T-cell (primary cell): ENCODE measurements around the gene SPEG. TPM values are rescaled to one million over a fixed set of nuclear protein-coding genes. Genes with fewer than 3 reads are reported as not detected.
A peak's percentile ranks its signal among the peaks of the same experiment; 100 is the strongest.

Experiments used
- ATAC-seq, 4 experiments: fragments of 200-7000 bp in 3 of 4; fragments of 150-1000 bp in 1 of 4; cut with Tn5 transposase; replicated peaks in 1 of 4; 1 replicate in 3 of 4; 2 replicates in 1 of 4; pipeline ENCODE4 v1.10.0; 2021; ENCODE audit warnings: moderate library complexity in 3 of 4, mild to moderate bottlenecking in 2 of 4, moderate number of reproducible peaks in 1 of 4
- CTCF ChIA-PET, 2 donors: fragments of 300-600 bp; sonication (Branson Sonifier 250); formaldehyde crosslinking; loops; one replicate each; lab custom pipeline; 2022; ENCODE audit warnings: antibody characterized with exemption in 2 of 2; lab: Charles Lee
- POLR2A ChIA-PET, 2 donors: fragments of 300-600 bp; sonication (Branson Sonifier 250); formaldehyde crosslinking; loops; one replicate each; lab custom pipeline; 2022; ENCODE audit warnings: antibody characterized with exemption in 2 of 2; lab: Charles Lee
- DNase-seq, 35 experiments: peaks; one replicate each; pipeline versions ENCODE4 v3.0.0 to v3.0.0-alpha.2; 2013 to 2023
- H3K27ac ChIP-seq: one replicate; pipeline ENCODE4 v1.5.1; 2013; ENCODE audit warnings: low read length
- H3K27me3 ChIP-seq, 2 experiments: replicated peaks in 1 of 2; 1 replicate in 1 of 2; 2 replicates in 1 of 2; pipeline versions ENCODE4 v1.6.1 to v1.7.0; 2013; ENCODE audit warnings: low read length in 1 of 2, mixed read lengths in 1 of 2; ENCODE audit not compliant: control insufficient read depth in 2 of 2, insufficient read depth in 2 of 2; ENCODE audit errors: extremely low read depth in 1 of 2
- H3K36me3 ChIP-seq, 2 donors: 1 replicate in 1 of 2; 2 replicates in 1 of 2; pipeline versions ENCODE4 v1.6.1 to v1.7.0; 2013; ENCODE audit warnings: low read length in 1 of 2; ENCODE audit not compliant: control insufficient read depth in 2 of 2, insufficient read depth in 1 of 2; ENCODE audit errors: extremely low read depth in 1 of 2
- H3K4me1 ChIP-seq, 2 experiments: 1 replicate in 1 of 2; 2 replicates in 1 of 2; pipeline versions ENCODE4 v1.6.1 to v1.7.0; 2013; ENCODE audit warnings: low read length in 2 of 2, mixed read lengths in 1 of 2; ENCODE audit not compliant: insufficient read depth in 2 of 2, control insufficient read depth in 1 of 2; ENCODE audit errors: extremely low read depth in 1 of 2
- H3K4me3 ChIP-seq, 2 donors: 1 replicate in 1 of 2; 2 replicates in 1 of 2; pipeline versions ENCODE4 v1.5.1 to v1.7.0; 2013; ENCODE audit warnings: mild to moderate bottlenecking in 2 of 2, low read length in 1 of 2, moderate library complexity in 1 of 2; ENCODE audit not compliant: control insufficient read depth in 1 of 2; ENCODE audit errors: extremely low read depth in 1 of 2
- H3K9me3 ChIP-seq: 2 replicates; pipeline ENCODE4 v1.7.0; 2013
- H3K27ac Mint-ChIP-seq, 2 donors: one replicate each; pipeline ENCODE4 v1.8.0; 2020 to 2021; ENCODE audit warnings: mild to moderate bottlenecking in 2 of 2, mixed read lengths in 2 of 2
- H3K27me3 Mint-ChIP-seq, 2 donors: one replicate each; pipeline ENCODE4 v1.8.0; 2021 to 2022; ENCODE audit warnings: mixed read lengths in 2 of 2
- H3K36me3 Mint-ChIP-seq: one replicate; pipeline ENCODE4 v1.8.0; 2021; ENCODE audit warnings: mixed read lengths
- H3K4me1 Mint-ChIP-seq, 3 donors: one replicate each; pipeline ENCODE4 v1.8.0; 2020 to 2022; ENCODE audit warnings: mixed read lengths in 3 of 3, mild to moderate bottlenecking in 1 of 3
- H3K4me3 Mint-ChIP-seq, 3 donors: one replicate each; pipeline ENCODE4 v1.8.0; 2020 to 2022; ENCODE audit warnings: mild to moderate bottlenecking in 3 of 3, mixed read lengths in 3 of 3, moderate library complexity in 3 of 3
- H3K9me3 Mint-ChIP-seq, 3 donors: one replicate each; pipeline ENCODE4 v1.8.0; 2020 to 2022; ENCODE audit warnings: mixed read lengths in 3 of 3
- WGBS: methylation state at CpG from one replicate; pipeline ENCODE4 v1.1.5; 2013; ENCODE audit warnings: missing lambda C conversion rate; ENCODE audit not compliant: insufficient coverage; 5-methylcytosine and 5-hydroxymethylcytosine counted together
- total RNA-seq, 35 experiments: library from RNA in 6 of 35; stranded (reverse) in 6 of 35; fragments of 120-200 nt in 1 of 35; gene quantifications; one replicate each; pipeline versions ENCODE4 v1.2.1 to v1.2.4 and lab custom pipeline; 2013 to 2026

Gene SPEG
- total RNA-seq, 5 donors from 2014 or later (not counting 1 experiment from before 2014, with no cell fraction given): 13.8 to 23.9 (median 18.9) TPM

DNA sequence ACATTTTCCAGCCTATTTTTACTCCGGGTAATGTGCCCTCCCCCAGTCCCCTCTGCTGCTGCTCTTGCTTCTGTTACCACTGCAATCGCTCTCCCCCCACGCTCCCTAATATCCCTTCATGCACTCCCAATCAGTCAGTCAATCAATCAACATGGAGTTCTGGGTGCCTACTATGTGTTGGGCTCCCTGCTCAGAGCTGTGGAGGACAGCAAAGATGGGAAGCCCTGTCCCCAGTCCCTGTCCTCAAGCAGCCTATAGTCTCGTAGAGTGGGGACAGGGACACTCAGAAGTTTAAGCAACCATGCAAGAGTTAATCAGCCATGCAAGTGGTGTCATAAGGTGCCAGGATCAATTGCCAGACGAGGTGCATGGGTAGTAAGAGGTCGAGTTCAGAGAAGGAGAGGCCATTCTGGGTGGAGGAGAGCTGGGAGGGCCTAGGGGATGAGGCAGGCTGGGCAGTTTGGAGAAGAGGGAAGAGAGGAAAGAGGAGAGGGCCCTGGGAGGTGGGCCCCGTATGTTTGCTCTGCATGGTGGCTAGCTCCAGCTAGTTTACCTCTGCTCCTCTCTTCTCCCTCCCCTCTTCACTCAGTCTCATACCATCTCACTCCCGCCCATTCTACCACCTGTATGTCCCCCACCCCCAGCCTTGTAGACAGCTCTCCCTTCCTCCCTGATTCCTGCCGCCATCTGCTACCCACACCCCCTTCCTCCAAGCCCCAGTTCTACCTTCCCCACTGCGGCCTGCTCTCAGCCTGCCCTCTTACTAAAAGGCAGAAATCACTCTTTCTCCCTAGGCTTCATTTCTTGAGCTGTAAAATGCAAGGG is 83.5 kb downstream of the SPEG start:
- H3K4me3 Mint-ChIP-seq: no peak overlapping the region
- WGBS: 66% methylated on average over 8 of the region's 10 CpGs
- CTCF ChIA-PET: interaction anchor here (0.5 to 1.5 kb wide), 5 partner anchors 10 to 88 kb away, joined by 3 to 6 read pairs (median 3); no protein-coding TSS in a partner anchor

DNA sequence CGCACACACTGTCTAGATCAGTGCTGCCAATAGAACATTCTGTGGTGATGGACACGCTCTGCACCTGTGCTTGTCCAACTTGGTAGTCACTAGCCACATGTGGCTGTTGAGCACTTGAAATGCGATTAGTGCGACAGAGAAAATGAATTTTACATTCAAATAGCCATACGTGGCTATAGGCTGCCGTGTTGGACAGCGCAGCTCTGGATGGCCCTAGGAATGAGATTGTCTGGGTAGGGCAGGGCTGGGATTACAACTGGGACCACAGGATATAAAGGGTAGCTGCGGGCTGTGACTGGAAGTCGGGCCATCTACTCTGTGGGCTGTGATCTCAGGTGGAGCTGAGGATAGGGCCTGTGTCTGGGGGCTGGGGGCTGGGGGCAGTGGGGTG is 84.9 kb downstream of the SPEG start:
- ChIA-PET CTCF (interaction anchor here (1.1 to 1.5 kb wide), 2 partner anchors 21 to 89 kb away, joined by 3 to 4 read pairs; no protein-coding TSS in a partner anchor), POLR2A (no interaction called here)
- peaks cover 0 to 23% of the 10 kb centered on the region in 2 experiments for H3K4me1 ChIP-seq
- no peaks in the 10 kb centered on the region for H3K9me3 ChIP-seq
- no peak overlapping the region for H3K27ac ChIP-seq
- no peaks in the 10 kb centered on the region for H3K36me3 ChIP-seq
- no peak overlapping the region for H3K4me3 ChIP-seq
- Mint-ChIP-seq H3K27me3 (peaks cover 76 to 81% of the 10 kb centered on the region in 2 donors), H3K27ac (no peak overlapping the region), H3K36me3 (no peaks in the 10 kb centered on the region), H3K9me3 (no peaks in the 10 kb centered on the region), H3K4me1 (peaks cover 14 to 21% (median 19%) of the 10 kb centered on the region in 3 donors), H3K4me3 (no peak overlapping the region)
- DNase-seq: no peak
- ATAC-seq: no peak
- peaks cover 3 to 92% of the 10 kb centered on the region in 2 experiments for H3K27me3 ChIP-seq
- WGBS: 98% methylated on average over 7 of the region's 9 CpGs

More for the DNA sequence above, 83.5 kb downstream of the SPEG start:
- Histone ChIP-seq H3K27me3 (peaks cover 0 to 93% of the 10 kb centered on the region in 2 experiments), H3K36me3 (no peaks in the 10 kb centered on the region), H3K9me3 (no peaks in the 10 kb centered on the region), H3K4me1 (peaks cover 0 to 28% of the 10 kb centered on the region in 2 experiments), H3K27ac (no peak overlapping the region), H3K4me3 (no peak overlapping the region)
- DNase-seq (no peak), ATAC-seq (no peak)
- no peaks in the 10 kb centered on the region for H3K36me3 Mint-ChIP-seq
- H3K9me3 Mint-ChIP-seq: no peaks in the 10 kb centered on the region
- peaks cover 22 to 25% (median 25%) of the 10 kb centered on the region in 3 donors for H3K4me1 Mint-ChIP-seq
- POLR2A ChIA-PET: no interaction called here
- no peak overlapping the region for H3K27ac Mint-ChIP-seq
- H3K27me3 Mint-ChIP-seq: peaks cover 75 to 79% of the 10 kb centered on the region in 2 donors

DNA sequence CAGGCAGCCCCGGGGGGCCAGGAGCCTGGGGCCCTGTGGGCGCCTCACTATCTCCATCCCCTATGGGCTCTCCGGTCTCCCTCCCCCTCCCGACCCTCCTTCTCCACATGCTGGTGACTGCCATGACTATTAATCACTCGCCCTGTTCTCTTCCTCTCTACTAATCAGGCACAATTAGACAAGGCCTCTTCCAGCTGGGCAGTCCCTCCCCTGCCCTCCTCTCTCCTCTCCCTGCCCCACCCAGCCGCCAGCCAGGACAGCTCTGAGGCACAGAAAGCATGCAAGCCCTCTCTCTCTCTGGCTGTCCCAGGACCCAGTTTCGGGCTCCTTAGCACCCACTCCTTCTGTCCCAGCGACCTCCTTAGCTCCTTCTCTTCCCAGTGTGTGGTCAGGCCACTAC is 85.4 kb downstream of the SPEG start:
- no peak for ATAC-seq
- WGBS: 61% methylated on average over 6 of the region's 8 CpGs
- Mint-ChIP-seq H3K4me3 (no peak overlapping the region), H3K36me3 (no peaks in the 10 kb centered on the region), H3K9me3 (no peaks in the 10 kb centered on the region), H3K4me1 (peaks cover 14 to 19% (median 19%) of the 10 kb centered on the region in 3 donors), H3K27ac (no peak overlapping the region), H3K27me3 (peaks cover 79 to 84% of the 10 kb centered on the region in 2 donors)
- DNase-seq: no peak
- H3K4me3 ChIP-seq: no peak overlapping the region
- H3K27me3 ChIP-seq: peaks cover 7 to 91% of the 10 kb centered on the region in 2 experiments
- POLR2A ChIA-PET: no interaction called here
- no peaks in the 10 kb centered on the region for H3K9me3 ChIP-seq
- H3K36me3 ChIP-seq: no peaks in the 10 kb centered on the region
- CTCF ChIA-PET: interaction anchor here (0.6 to 1.4 kb wide), 8 partner anchors 10 to 118 kb away, joined by 3 to 7 read pairs (median 4); partner anchors contain the start of gene GMPPA (in 1 of the 2)
- no peak overlapping the region for H3K27ac ChIP-seq
- H3K4me1 ChIP-seq: peaks cover 0 to 23% of the 10 kb centered on the region in 2 experiments

DNA sequence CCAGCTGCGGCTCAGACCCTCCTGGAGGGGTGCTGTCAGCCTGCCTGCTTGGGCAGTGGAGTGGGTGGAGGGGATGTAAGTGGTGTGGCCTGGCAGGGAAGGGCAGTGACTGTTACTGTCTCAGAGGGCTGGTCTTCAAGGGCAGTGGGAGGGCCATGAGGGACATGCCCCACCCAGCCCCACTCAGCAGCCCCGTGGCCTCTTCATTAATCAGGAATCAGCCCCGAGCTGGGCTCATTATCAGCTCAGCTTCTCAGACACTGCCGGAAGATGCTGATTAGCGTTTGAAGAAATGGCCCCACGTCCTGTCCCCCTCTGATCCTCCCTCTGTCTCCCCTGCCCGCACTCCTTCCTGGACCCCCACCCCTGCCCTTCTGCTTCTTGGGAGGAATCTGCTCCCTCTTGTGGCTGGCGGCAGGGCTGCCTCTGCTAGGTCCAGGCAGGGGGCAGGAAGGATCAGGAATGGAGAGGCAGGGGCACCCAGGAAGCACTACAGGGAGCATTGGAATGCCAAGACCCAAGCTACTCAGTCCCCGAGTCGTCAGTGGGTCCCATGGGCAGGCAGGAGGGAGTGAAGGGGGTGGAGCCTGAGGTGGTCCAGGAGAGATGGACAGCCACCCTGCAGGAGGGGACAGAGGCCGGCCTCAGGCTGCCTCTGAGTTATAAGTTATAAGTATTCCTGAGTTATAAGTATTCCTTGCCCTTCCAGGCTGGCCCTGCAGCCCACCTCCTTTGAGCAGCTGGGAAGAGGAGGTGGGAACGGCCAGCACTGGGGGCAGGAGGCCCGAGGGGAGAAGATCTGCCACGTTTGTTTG is 86.6 kb downstream of the SPEG start:
- ChIA-PET CTCF (interaction anchor here (0.9 to 1.4 kb wide), 4 partner anchors 8 to 23 kb away, joined by 4 to 7 read pairs (median 6); partner anchors contain the start of gene GMPPA (in 1 of the 2)), POLR2A (interaction anchor here in 1 of 2 donors (0.6 kb wide), 1 partner anchor 135 kb away, joined by 3 read pairs; no protein-coding TSS in a partner anchor)
- ATAC-seq (peak in 3 of 4 experiments; percentile 22 to 58 (median 26)), DNase-seq (peak in 1 of 35 experiments; percentile 25)
- 12% methylated on average over 11 of the region's 14 CpGs for WGBS
- H3K9me3 Mint-ChIP-seq: no peaks in the 10 kb centered on the region
- H3K4me1 Mint-ChIP-seq: peaks cover 14 to 19% (median 17%) of the 10 kb centered on the region in 3 donors
- peaks cover 83 to 84% of the 10 kb centered on the region in 2 donors for H3K27me3 Mint-ChIP-seq
- peak overlapping the region in 1 of 3 donors; percentile 64 for H3K4me3 Mint-ChIP-seq
- H3K9me3 ChIP-seq: no peaks in the 10 kb centered on the region
- no peaks in the 10 kb centered on the region for H3K36me3 ChIP-seq
- H3K4me1 ChIP-seq: peaks cover 0 to 23% of the 10 kb centered on the region in 2 experiments
- H3K27me3 ChIP-seq: peaks cover 7 to 90% of the 10 kb centered on the region in 2 experiments
- peak overlapping the region in 1 of 2 donors; percentile 1 for H3K27ac Mint-ChIP-seq
- H3K36me3 Mint-ChIP-seq: no peaks in the 10 kb centered on the region
- H3K4me3 ChIP-seq: no peak overlapping the region
- H3K27ac ChIP-seq: no peak overlapping the region

DNA sequence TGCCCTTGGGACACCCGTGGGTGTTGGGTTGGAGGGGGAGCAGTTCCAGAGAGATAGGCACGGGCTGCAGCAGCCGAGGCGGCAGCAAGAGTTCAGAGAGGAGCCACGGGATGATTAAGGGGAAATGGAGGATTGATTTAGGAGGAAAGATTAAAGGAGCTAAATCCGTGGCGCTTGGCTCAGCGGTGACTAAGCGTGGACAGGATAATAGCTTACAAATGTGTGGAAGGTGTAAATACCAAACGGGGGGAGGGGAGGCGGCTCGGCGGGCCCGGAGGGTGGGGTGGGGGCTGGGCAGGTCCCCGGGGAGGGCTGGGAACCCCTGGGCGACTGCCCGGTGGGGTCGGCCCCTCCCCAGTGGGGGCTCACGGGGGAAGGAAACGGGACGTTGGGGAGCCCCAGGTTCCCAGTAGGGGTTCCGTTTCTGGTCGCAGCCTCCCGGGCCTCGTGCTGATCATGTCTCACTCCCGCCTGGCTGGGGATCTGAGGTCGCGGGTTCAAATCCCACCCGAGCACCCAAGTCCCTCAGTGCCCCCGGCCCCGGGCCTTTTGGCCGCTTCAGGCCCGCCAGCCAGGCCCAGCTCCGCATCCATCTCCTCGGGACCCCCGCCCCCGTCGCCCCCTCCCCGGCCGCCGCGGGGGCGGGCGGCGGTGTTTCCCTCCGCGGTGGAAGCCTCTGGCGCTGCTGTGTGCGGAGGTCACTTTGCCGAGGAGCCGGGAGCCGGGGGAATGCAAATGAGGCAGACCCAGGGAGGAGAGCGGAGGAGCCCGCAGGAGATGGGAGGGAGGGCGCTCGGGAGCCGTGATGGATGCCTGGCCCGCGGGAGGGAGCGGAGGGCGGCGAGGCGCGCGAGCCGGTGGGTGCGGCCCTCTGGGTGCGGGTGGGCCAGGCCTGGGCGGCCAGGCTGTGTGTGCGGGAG is 87.7 kb downstream of the SPEG start:
- DNase-seq (no peak), ATAC-seq (peak in 2 of 4 experiments; percentile 30 to 31)
- Mint-ChIP-seq H3K4me1 (peaks cover 14 to 19% (median 17%) of the 10 kb centered on the region in 3 donors), H3K9me3 (no peaks in the 10 kb centered on the region), H3K36me3 (no peaks in the 10 kb centered on the region), H3K27ac (no peak overlapping the region), H3K27me3 (peaks cover 80 to 84% of the 10 kb centered on the region in 2 donors), H3K4me3 (peak overlapping the region in 1 of 3 donors; percentile 64)
- no peaks in the 10 kb centered on the region for H3K36me3 ChIP-seq
- H3K4me3 ChIP-seq: no peak overlapping the region
- CTCF ChIA-PET: interaction anchor here in 1 of 2 donors (0.6 to 1.2 kb wide), 3 partner anchors 16 to 38 kb away, joined by 3 to 4 read pairs (median 3); a partner anchor contains a TSS
- peaks cover 7 to 90% of the 10 kb centered on the region in 2 experiments for H3K27me3 ChIP-seq
- no peaks in the 10 kb centered on the region for H3K9me3 ChIP-seq
- H3K27ac ChIP-seq: no peak overlapping the region
- POLR2A ChIA-PET: no interaction called here
- peaks cover 0 to 23% of the 10 kb centered on the region in 2 experiments for H3K4me1 ChIP-seq
- WGBS: 4% methylated on average over 53 of the region's 70 CpGs
